Stimulated activated CD4-positive, alpha-beta T cell treated with anti-CD3 and anti-CD28 coated beads, Interleukin-2, amount 100 ng/mL, for 24 hours (primary cell): Measurements from ENCODE around the gene NANS.
"Not testable (repeated sequence)": the region's sequence is repeated elsewhere in the genome, so short reads cannot be mapped to it uniquely, and the experiment has no call there.

Experiments used
- DNase-seq, 2 donors: peaks; one replicate each; pipeline ENCODE4 v3.0.0-alpha.2; 2020

NANS gene

DNA sequence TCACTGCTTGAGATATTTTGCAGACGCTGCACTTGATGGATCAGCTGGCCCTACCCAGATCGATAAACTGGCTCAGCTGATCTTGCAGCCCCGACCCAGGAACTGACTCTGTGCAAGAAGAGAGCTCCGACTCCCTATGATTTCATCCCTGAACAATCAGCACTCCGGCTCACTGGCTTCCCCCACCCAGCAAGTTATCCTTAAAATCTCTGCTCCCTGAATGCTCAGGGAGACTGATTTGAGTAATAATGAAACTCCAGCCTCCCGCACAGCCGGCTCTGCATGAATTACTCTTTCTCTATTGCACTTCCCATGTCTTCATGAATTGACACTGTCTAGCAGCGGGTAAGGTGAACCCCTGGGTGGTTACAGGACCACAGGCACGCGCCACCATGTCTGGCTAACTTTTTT lies 16.9 kb upstream of the NANS start:
- DNase-seq: no peak

DNA sequence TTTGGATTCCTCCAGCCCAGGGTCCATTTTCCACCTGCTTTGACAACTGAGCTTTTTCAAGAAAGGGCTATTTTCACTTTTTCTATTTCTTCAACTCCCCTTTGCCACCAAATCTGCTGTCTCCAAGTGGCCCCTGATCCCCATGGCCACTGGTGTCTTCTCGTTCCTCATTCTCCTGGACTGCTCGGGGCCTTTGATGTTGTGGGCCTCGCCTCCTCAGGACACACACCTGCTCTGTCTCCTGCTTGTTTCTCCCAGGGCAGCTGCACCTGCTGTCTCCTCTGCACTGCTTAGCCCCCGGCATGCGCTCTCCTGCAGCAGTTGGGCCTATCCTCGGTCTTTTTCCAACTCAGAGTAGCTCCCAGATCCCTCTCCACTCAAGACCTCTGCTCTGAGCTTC lies 16.3 kb upstream of the NANS start:
- no peak for DNase-seq

DNA sequence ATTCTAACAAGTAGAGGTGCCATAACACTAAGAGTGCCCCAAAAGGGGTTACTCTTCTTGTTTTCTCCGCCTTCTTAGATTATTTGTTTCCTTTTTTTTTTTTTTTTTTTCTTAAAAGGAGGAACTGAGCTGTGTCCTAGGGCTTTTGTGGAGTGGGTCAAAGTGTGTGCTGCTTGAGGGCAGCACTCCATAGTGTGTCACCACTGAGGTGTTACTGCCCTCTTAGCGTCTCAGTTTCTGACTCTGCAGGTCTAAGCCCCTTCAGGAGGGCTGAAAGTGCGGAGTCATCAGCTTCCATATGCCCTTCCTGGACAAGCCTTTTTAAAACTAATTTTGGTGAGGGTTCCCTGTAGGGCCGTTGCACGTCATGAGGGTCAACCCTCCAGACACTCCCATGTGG lies 12.6 kb upstream of the NANS start:
- no peak for DNase-seq

- DNase-seq: peak in 1 of 2 donors; percentile 30
These were observed 11.0 kb upstream of the NANS start for GRCh38 chr9:98045234-98046179.

- DNase-seq: no peak
These were observed 10.4 kb upstream of the NANS start for GRCh38 chr9:98046180-98046543.

GRCh38 chr9:98047002-98047401 lies 9.5 kb upstream of the NANS start:
- no peak for DNase-seq

DNA sequence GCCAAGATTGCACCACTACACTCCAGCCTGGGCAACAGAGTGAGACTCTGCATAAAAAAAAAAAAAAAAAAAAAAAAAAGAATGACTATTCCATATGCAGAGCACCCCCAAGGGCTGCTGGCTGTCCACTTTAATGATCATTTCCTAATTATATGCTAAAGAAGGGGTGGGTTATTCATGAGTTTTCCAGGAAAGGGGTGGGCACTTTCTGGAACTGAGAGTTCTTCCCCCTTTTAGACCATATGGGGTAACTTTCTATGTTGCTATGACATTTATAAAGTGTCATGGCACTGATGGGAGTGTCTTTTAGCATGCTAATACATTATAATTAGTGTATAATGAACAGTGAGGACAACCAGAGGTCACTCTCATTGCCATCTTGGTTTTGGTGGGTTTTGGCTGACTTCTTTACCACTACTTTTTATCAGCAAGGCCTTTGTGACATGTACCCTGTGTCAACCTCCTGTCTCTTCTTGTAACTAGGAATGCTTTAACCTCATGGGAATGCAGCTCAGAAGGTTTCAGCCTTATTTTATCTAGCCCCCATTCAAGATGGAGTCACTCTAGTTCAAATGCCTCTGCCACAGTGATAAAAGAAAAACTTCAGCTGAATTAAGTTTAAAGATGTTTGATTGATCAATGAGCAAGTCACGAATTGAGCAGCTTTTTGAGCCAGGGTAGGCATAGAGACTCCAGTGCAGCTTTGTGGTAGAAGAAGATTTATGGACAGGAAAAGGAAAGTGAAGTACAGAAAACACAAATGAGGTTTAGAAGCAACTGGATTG lies 7.1 kb upstream of the NANS start:
- no peak for DNase-seq

DNA sequence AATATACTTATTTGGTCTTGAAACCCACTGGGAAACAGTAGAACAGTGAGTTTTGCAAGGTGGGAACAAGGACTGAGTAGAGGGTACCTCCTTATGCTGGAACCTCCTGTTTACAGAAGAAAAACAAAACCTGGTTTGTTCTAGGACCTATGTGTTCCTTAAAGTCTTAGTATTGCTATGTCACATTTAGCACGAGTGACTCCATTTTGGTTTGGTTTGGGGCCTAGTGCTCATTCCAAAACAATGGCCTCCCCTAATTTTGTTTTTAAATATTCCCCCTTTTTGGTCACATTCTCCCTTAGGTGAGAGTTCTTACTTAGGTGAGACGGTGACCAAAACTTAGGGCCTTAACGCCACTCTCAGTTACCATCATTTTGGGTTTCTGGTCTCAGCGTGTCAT lies 6.2 kb upstream of the NANS start:
- DNase-seq: no peak

DNA sequence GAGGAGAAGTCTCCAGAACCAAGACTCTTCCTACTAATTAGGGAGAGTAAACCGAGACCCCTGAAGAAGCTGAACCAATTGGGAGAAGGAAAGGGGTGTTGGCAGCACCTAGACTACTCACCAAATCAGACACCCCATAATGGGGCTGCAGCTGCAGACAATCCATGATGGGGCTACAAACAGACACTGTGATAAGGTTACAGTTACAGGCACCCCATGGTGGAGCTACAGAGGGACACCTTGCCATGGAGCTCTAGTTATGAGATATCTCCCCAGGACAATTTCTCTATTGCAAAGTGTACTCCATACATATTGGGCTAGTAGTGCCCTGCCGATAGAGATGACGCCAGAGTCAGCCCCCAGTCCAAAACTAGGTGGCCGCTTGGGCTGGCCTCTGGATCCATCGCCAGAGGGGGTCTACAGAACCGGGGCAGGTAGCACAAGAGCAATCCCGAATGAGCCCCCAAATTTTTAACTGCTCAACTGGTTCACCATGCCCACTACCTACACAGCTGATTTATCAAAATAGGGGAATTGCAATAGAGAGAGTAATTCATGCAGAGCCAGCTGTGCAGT lies 2.1 kb upstream of the NANS start:
- DNase-seq: no peak

DNA sequence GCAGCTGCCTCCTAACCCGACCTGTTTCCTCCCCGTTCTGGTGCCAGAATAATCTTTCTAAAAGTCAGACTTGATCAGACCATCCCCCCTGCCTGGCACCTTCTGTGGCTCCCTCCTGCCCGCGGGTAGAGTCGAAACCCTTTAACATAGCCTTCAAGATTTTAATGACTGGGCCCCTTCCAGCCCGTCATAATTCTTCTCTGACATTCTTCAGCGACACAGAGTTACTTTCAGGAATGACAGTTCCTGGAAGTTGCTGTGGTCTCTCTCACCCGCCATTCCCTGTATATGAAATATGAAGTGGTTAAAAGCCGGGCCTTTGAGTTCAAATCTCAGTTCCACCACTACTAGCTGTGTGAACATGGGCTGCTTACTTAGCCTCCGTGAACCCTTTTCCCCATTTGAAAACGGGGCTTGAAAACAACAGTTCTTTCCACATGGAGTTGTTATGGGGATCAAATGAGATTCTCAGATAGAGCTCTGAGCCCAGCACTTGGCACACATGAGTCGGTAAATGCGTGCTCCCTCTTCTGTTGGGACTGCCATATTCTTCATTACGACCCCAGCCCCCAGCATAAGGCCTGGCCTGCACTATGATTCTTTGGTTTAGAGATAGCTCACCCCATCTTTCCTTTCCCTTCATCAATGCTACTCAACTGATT lies 737 bp downstream of the NANS start:
- no peak for DNase-seq

- no peak for DNase-seq
These were observed 5.6 kb downstream of the NANS start for GRCh38 chr9:98062161-98062560.

GRCh38 chr9:98064623-98065392 lies 8.3 kb downstream of the NANS start:
- DNase-seq: no peak

- DNase-seq: no peak
These were observed 9.7 kb downstream of the NANS start for GRCh38 chr9:98066235-98066634.

DNA sequence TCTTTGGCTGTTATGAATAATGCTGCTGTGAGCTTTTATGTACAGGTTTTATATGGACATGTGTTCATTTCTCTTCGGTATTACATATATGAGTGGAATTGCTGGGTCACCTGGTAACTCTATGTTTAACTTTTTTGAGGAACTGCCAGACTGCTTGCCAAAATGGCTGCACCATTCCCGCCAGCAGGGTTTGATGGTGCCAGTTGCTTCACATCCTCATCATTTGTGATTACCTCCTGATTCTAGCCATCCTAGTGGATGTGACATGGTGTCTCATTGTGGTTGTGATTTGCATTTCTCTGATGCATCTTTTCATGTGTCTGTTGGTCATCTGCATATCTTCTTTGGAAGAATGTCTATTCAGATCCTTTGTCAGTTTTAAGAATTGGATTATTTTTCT lies 10.7 kb downstream of the NANS start:
- no peak for DNase-seq

- no peak for DNase-seq
These were observed 13.0 kb downstream of the NANS start for GRCh38 chr9:98069551-98069950.

GRCh38 chr9:98070704-98071103 lies 14.2 kb downstream of the NANS start:
- DNase-seq: no peak

DNA sequence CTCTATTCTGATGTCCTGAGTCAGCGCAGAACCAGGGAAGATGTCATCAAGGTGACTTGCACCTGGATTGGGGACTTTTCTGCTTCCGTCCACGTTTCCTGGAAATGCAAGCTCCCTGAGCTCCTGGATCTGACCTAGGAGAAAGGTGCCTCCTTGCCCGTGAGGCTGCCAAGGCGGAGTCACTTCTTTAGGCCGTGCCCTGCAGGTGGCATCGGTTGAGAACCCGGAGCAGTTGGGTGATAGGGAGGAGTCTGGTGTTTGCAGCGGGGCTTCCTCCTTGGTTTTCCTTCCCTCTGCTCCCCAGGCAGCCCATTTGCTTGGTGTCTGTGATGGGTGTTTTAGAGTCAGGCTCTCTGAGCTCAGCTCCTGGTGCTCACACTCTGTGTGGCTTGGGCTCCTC lies 15.2 kb downstream of the NANS start:
- DNase-seq: no peak

DNA sequence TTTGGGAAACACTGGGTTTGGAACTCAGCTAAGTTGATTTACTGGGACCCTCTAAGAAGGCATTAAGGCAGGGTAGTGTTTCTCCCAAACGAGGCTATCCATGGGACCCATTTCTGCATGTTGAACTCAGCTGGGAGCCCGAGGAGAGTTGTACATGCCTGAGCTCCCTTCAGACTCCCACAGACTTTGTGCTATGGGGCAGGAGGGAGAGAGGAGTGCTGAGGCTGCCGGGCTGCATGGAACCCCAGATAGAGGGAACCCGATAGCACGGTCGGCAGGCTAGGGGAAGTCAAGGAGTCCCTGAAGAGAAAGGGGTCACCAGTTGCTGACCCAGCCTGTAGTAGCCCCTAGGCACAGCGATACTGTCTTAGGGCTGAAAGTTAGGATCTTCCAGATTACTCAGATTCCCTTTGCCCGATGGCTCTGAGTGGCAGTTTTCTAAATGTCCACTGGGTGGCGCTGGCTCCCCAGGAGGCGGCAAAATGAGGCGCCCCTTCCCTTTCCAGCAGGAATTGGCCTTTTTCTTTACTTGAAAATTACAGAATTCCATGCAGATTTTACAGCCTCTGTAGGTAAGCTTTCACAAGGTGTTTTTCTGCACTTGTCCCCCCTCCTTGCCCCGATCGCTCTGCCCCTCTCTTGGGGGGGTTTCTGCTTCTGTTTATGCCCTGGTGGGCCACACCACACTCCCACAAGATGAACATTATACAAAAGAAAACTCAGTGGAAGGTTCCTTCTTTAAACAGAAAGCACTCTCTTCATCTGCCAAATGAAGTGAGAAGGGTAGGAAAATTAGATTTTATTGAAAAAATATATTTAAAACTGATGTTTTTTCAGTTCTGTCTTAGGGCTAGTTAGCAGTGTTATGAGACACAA lies 17.8 kb downstream of the NANS start:
- DNase-seq: peak; percentile 74 to 75

- DNase-seq: no peak
These were observed 18.8 kb downstream of the NANS start for GRCh38 chr9:98075332-98075805.

DNA sequence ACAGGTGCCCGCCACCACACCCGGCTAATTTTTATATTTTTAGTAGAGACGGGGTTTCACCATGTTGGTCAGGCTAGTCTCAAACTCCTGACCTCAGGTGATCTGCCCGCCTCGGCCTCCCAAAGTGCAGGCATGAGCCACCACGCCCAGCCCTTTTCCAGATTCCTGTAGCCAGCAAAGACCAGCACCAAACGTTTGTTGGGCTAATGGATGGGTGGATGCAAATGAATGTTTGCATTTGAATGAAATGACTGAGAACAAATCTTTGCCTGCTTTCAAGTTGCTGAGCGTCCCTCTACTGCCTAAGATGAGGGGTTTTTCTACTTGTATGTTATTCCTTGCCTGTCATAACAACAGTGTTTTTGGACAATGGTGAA lies 20.0 kb downstream of the NANS start:
- DNase-seq: not testable (repeated sequence)

DNA sequence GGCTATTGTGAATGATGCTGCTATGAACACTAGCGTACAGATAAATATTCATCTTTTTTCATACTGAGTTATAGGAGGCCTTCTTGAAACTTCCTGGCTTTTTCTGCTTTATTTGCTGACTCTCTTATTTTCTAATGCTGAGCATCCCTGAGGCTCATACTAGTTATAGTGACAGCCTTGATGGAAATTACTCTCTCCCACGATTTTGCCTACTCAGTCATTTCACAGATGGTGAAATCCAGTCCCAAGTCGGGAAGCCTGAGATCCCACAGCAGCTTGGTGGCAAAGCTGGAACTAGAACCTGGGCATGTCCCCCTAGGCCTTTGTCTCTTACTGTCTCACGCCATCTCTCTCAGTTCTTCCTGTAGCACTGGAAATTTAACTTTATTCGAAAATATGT lies 22.4 kb downstream of the NANS start:
- no peak for DNase-seq
